ENCODE measurements around the gene USP40.
"Not testable (repeated sequence)": the region's sequence is repeated elsewhere in the genome, so short reads cannot be mapped to it uniquely, and the experiment has no call there.

The USP40 gene

GRCh38 chr2:233566141-233566956, at the start of gene USP40:
USP40 (minus strand) TSS chr2:233566782; CDS start chr2:233565554, 1,228 bp downstream.
- DNase-seq = peak; percentile 42 to 55

- no peak for DNase-seq
Observed at GRCh38 chr2:233611284-233611683, 44.7 kb upstream of the USP40 start.

GRCh38 chr2:233605680-233606079, 39.1 kb upstream of the USP40 start:
- DNase-seq = no peak

GRCh38 chr2:233604826-233605225, 38.2 kb upstream of the USP40 start:
- no peak for DNase-seq

- no peak for DNase-seq
Observed at GRCh38 chr2:233603520-233603919, 36.9 kb upstream of the USP40 start.

- no peak for DNase-seq
Observed at GRCh38 chr2:233602076-233602475, 35.5 kb upstream of the USP40 start.

- no peak for DNase-seq
Observed at GRCh38 chr2:233600386-233600785, 33.8 kb upstream of the USP40 start.

GRCh38 chr2:233598952-233599351, 32.4 kb upstream of the USP40 start:
- no peak for DNase-seq

GRCh38 chr2:233597522-233597921, 30.9 kb upstream of the USP40 start:
- no peak for DNase-seq

GRCh38 chr2:233593201-233593600, 26.6 kb upstream of the USP40 start:
- no peak for DNase-seq

- not testable (repeated sequence) for DNase-seq
Observed at GRCh38 chr2:233592706-233593105, 26.1 kb upstream of the USP40 start.

GRCh38 chr2:233588400-233588799, 21.8 kb upstream of the USP40 start:
- DNase-seq = no peak

GRCh38 chr2:233584210-233584609, 17.6 kb upstream of the USP40 start:
- DNase-seq = no peak

GRCh38 chr2:233583217-233583965, 16.8 kb upstream of the USP40 start:
- DNase-seq = not testable (repeated sequence)

- not testable (repeated sequence) for DNase-seq
Observed at GRCh38 chr2:233577341-233577740, 10.8 kb upstream of the USP40 start.

GRCh38 chr2:233572468-233572867, 5.9 kb upstream of the USP40 start:
- DNase-seq = no peak

GRCh38 chr2:233571462-233571861, 4.9 kb upstream of the USP40 start:
- no peak for DNase-seq

- DNase-seq = no peak
Observed at GRCh38 chr2:233571001-233571400, 4.4 kb upstream of the USP40 start.

GRCh38 chr2:233565685-233566140, 869 bp downstream of the USP40 start:
- peak in 1 of 2 experiments; percentile 3 for DNase-seq

GRCh38 chr2:233563663-233564430, 2.7 kb downstream of the USP40 start:
- peak; percentile 18 to 21 for DNase-seq

- DNase-seq = peak; percentile 70 to 81
Observed at GRCh38 chr2:233556881-233557736, 9.5 kb downstream of the USP40 start.

- no peak for DNase-seq
Observed at GRCh38 chr2:233553366-233553765, 13.2 kb downstream of the USP40 start.

Data from Kasumi-1 (cell line).